GM18502 (cell line): ENCODE results near the gene TRIM50.
"Not testable (repeated sequence)": the region's sequence is repeated elsewhere in the genome, so short reads cannot be mapped to it uniquely, and the experiment has no call there.

Experiments
- ATAC-seq: cut with Tn5 transposase; IDR thresholded peaks from one replicate; pipeline ENCODE4 v1.9.1; 2021; ENCODE audit warnings: mild to moderate bottlenecking; ENCODE audit not compliant: unreplicated experiment, poor library complexity

TRIM50 gene

GRCh38 chr7:73327922-73328321 is at the start of gene TRIM50, which contains the start of gene FKBP6:
Gene TRIM50, minus strand, starts transcription at chr7:73328082. Its CDS starts 3,295 bp downstream, at chr7:73324787.
Gene FKBP6, plus strand, starts transcription at chr7:73328161. Its CDS starts 268 bp downstream, at chr7:73328429.
- not testable (repeated sequence) for ATAC-seq

DNA sequence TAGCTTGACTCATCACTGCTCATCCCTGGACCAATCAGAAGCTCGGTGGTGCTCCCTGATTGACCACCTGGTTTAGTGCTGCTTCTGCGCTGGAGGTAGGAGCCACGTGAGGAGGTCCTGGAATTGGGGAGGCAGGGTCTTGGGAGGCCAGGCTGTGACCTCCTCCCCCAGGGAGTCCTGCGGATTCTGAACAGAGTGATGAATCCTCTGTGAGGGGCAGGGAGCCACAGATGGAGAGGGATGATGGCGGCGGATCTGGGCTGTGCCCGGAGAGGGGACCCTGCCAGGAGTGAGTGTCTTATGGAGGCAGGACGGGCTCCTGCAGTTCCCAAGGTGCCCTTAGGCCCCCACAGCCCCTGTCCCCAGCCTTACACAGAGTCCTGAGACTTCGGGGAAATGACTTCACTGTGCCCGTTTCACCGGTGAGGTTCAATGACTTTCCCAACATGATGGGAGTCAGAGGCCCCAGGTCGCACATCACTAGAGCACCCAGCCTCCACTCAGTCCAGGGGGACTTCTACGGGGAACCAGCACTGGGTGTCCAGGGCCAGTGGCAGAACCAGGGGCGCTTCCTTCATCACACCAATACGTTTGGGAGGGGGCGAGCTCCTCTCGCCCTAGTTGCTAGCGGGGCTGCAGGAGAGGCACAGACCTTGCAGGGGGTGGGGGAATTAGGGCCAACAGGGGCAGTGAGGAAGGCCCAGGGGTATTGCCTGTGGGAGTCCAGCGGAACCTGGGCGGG is 49.0 kb upstream of the TRIM50 start:
- no peak for ATAC-seq

- ATAC-seq = not testable (repeated sequence)
Measured at GRCh38 chr7:73376262-73376661, 48.4 kb upstream of the TRIM50 start.

- ATAC-seq = no peak
Measured at GRCh38 chr7:73373741-73374140, 45.9 kb upstream of the TRIM50 start.

DNA sequence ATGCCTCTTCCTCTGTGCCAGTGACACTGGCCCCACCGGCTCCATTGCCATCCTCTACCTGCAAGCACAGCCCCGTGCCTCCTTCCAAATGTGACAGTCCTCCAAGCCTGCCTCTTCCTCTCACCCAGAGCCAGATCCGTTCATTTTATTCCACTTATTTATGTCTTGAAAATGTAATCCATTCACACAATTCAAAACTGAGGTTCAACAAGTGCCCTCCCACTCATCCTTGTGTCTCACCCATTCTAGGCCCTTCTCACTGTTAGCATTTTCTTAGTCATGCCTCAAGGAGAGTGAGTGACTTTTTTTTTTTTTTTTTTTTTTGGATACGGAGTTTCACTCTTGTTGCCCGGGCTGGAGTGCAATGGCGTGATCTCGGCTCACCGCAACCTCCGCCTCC is 41.7 kb upstream of the TRIM50 start:
- no peak for ATAC-seq

- ATAC-seq = no peak
Measured at GRCh38 chr7:73369009-73369408, 41.1 kb upstream of the TRIM50 start.

GRCh38 chr7:73366990-73367389 is 39.1 kb upstream of the TRIM50 start:
- no peak for ATAC-seq

- ATAC-seq = no peak
Measured at GRCh38 chr7:73366127-73366526, 38.2 kb upstream of the TRIM50 start.

DNA sequence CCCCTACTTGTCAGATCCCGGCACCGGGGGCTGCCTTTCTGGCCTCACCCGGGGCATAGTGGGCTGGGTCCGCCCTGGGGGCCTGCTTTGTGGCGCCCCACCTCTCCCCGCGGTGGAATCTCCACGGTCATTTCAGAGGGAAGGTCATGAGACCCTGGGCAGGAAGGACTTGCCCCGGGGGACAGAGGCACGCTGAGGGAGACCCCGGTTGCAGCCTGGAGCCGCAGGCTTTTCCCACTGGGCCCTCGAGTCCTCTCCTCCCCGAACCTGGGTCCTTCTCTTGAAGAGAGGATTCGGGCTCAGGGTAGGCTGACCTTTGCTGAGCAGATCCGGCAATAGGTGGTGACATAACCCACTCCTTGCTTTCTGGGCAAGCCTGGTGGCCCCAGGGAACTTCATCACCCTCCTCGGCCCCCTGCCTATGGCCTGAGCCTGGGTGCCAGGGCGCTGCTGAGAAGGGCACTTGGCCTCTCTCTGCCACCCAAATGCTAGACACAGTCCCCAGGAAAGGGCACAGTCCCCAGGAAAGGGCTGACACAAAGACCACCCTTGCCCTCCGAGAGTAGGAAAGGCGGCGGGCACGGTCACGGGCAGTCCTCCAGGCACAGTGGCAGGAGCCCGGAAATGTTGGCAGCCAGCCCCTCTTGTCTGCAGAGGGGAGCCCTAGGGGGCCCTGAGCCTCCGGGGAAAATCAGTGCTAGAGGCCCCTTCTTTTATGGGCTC is 36.3 kb upstream of the TRIM50 start:
- no peak for ATAC-seq

GRCh38 chr7:73363225-73364005 is 35.5 kb upstream of the TRIM50 start:
- no peak for ATAC-seq

DNA sequence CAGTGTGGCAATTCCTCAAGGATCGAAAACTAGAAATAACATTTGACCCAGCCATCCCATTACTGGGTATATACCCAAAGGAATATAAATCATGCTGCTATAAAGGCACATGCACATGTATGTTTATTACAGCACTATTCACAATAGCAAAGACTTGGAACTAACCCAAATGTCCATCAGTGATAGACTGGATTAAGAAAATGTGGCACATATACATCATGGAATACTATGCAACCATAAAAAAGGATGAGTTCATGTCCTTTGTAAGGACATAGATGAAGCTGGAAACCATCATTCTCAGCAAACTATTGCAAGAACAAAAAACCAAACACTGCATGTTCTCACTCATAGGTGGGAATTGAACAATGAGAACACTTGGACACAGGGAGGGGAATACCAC is 32.7 kb upstream of the TRIM50 start:
- not testable (repeated sequence) for ATAC-seq

DNA sequence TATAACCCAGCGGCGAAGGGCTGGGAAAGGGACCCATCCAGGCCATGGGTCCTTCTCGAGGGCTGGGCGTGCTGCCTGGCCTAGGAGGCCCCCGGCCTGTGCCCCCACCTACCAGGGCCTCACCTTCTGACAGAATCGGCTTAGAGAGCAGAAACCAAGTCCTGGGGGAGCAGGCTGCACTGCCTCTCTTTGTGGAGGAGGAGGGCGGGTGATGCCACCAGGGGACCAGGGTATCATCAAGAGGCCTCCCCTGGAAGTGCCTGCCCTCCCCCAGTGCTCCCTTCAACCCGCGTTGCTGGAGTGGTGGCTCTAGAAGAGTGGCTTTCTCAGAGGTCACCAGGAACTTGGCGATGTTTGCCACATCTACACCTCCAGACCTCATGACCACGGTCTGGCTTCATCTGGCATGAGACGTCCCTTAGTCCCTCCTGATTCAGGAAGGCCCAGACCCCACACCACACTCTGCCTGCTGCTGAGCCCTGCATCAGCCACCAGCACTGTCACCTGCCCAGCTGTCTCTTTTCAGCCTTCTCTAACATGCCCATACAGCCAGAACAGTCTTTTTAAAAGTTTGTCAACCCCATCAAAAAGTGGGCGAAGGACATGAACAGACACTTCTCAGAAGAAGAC is 32.0 kb upstream of the TRIM50 start:
- no peak for ATAC-seq

- no peak for ATAC-seq
Measured at GRCh38 chr7:73359306-73359705, 31.4 kb upstream of the TRIM50 start.

DNA sequence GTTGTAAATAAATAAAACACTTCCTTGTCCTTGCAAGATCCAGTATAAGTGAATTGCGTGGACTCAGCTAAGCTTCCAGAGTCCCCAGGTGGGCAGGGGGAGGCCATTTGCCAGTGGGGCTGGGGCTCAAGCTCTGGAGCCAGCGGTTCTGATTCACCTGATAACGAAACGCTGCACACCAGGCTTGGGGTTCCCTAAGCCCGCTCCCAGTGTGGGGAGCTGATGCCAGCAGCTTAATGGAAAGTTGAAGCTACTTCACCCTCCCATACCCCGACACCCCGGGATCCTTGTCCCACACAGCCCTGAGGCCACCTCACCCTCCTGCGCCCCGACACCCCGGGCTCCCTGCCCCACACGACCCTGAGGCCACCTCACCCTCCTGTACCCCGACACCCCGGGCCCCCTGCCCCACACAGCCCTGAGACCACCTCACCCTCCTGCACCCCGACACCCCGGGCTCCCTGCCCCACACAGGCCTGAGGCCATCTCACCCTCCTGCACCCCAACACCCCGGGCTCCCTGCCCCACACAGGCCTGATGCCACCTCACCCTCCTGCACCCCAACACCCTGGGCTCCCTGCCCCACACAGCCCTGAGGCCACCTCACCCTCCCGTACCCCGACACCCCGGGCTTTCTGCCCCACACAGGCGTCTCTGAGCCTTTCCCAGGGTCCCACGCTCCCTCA is 30.9 kb upstream of the TRIM50 start:
- no peak for ATAC-seq

- ATAC-seq = no peak
Measured at GRCh38 chr7:73356159-73356558, 28.3 kb upstream of the TRIM50 start.

DNA sequence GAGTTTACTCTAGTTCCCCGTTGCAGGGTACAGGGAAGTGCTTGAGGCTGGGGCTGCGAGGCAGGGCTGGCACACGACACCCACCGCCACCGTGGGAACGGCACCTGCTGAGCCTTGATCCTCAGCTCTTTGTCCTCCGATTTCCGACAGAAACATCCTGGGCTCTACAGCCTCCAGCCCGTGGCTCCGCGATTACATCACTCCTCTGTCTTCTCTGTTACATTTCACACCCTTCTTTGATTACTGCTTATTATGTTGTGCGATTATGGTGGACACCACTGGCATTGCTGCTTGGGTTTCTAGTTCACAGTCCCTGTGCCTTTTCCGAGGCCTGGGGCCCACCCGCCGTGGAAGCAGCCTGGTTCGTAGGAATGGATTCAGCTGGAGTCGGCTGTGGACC is 26.9 kb upstream of the TRIM50 start:
- ATAC-seq = no peak

DNA sequence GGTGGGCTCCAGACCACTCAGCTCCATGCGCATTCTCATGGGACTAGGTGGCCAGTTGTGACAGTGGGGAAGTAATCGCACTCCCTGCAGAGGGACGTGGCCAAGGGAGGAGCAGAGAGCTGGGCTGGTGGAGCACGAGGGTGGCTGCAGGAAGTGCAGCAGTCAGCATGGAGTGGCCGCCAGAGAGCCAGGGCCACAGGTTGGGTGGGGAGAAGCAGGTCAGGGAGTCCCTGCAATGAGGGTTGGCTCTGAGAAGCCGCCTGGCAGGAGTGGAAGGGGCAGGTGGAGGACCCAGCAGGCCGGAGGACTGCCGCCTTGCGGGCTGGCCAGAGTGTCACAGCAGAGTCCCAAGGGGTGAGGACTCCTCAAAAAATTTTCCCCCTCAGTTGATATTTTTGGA is 26.3 kb upstream of the TRIM50 start:
- no peak for ATAC-seq

DNA sequence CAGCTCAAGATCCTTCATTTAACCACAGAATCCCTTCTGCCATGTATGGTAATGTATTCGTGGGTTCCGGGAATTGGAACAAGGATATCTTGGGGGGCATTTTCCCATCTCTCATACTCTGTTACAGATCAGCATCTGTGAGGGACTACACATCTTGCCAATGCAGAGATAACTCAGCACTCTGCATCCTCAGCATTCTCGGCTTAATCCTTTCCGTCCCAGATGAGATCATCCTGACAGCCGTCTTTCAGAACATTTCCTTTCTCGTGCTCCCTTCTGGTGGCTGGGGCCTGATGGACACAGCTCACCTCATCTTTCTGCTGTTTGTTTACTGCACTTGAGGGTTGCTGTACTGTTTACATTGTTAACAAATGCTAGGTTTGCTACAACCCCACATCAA is 25.4 kb upstream of the TRIM50 start:
- no peak for ATAC-seq

GRCh38 chr7:73352784-73353183 is 24.9 kb upstream of the TRIM50 start:
- no peak for ATAC-seq
